Measurements from ENCODE around the gene IRAK4. TPM values are rescaled to one million over a fixed set of nuclear protein-coding genes. Genes with fewer than 3 reads are reported as not detected.

IRAK4 gene
- total and polyA plus RNA-seq, 2 experiments from 2014 or later: 3.9 to 12.9 TPM

GRCh38 chr12:43824207-43824775, 65.5 kb downstream of the IRAK4 start:
- H3F3A ChIP-seq (replicated peaks; ENCODE audit: low read depth): no peaks in the 10 kb centered on the region; the same call in 1 of the 2 replicates
- TF ChIP-seq ZNF114 (CRISPR knock-in tag; IDR thresholded peaks at IDR 0.05): no peak
- no peak for TF ChIP-seq ETS1 (IDR thresholded peaks at IDR 0.05)
- no peak for TF ChIP-seq EZH2phosphoT487 (IDR thresholded peaks at IDR 0.05; ENCODE audit: unreplicated experiment)
- no peak for TF ChIP-seq STAT1 (IDR thresholded peaks at IDR 0.05; ENCODE audit: unreplicated experiment)
- no peak for TF ChIP-seq EZH2 (IDR thresholded peaks at IDR 0.05; ENCODE audit: low read depth, unreplicated experiment)
- TF ChIP-seq POLR2AphosphoS5 (IDR thresholded peaks at IDR 0.05; ENCODE audit: low read depth): no peak
- no peak for TF ChIP-seq ZNF462 (CRISPR knock-in tag; IDR thresholded peaks at IDR 0.05)
- no peak for TF ChIP-seq ZNF331 (CRISPR knock-in tag; IDR thresholded peaks at IDR 0.05; ENCODE audit: low read depth)
- no peak for TF ChIP-seq CREB1 (CRISPR knock-in tag; IDR thresholded peaks at IDR 0.05; ENCODE audit: low read depth)
- no peak for TF ChIP-seq CTCF (conservative IDR thresholded peaks at IDR 0.05; ENCODE audit: low read depth in 2 of 2)
- no peak for TF ChIP-seq JUNB (IDR thresholded peaks at IDR 0.05; ENCODE audit: unreplicated experiment)
- no peak for TF ChIP-seq REST (IDR thresholded peaks at IDR 0.05; ENCODE audit: unreplicated experiment)
- no peak for TF ChIP-seq NANOG (IDR thresholded peaks at IDR 0.05; ENCODE audit: borderline replicate concordance)
- peaks cover 7% of the 10 kb centered on the region for H3K4me1 Mint-ChIP-seq
- H4K20me1 ChIP-seq (replicated peaks; ENCODE audit: insufficient read depth): no peaks in the 10 kb centered on the region
- no peak overlapping the region for H3K4me2 ChIP-seq
- no peak overlapping the region for H3K4me3 ChIP-seq
- H3K27ac ChIP-seq (ENCODE audit: low read depth): 0 out of 2 replicates have a peak overlapping the region, but pooled peaks have one; percentile 29
- H3K27me3 Mint-ChIP-seq (ENCODE audit: insufficient read depth, low read depth, poor library complexity): no peaks in the 10 kb centered on the region
- H3K9me3 Mint-ChIP-seq: no peaks in the 10 kb centered on the region
- no peaks in the 10 kb centered on the region for H3K36me3 Mint-ChIP-seq (ENCODE audit: low read depth)
- no peak overlapping the region for H3K27ac Mint-ChIP-seq
- no peaks in the 10 kb centered on the region for H3K36me3 ChIP-seq (ENCODE audit: insufficient read depth)
- ATAC-seq (peak; percentile 84), DNase-seq (ENCODE audit: low spot score) (peak; percentile 28)
- no peaks in the 10 kb centered on the region for H3K9me2 ChIP-seq (ENCODE audit: insufficient read depth)
- H3K27me3 ChIP-seq (ENCODE audit: insufficient read depth): no peaks in the 10 kb centered on the region
- H3K79me2 ChIP-seq (replicated peaks; ENCODE audit: insufficient read depth): no peaks in the 10 kb centered on the region
- peak overlapping the region; percentile 56; the same call in 1 of the 2 replicates for H2AFZ ChIP-seq
- H3K4me1 ChIP-seq (ENCODE audit: insufficient read depth): peaks cover 13% of the 10 kb centered on the region
- no peak overlapping the region for H3K4me3 Mint-ChIP-seq

All from GM23338 (cell line).